ENCODE measurements around the gene ZNF618.

ZNF618 gene

DNA sequence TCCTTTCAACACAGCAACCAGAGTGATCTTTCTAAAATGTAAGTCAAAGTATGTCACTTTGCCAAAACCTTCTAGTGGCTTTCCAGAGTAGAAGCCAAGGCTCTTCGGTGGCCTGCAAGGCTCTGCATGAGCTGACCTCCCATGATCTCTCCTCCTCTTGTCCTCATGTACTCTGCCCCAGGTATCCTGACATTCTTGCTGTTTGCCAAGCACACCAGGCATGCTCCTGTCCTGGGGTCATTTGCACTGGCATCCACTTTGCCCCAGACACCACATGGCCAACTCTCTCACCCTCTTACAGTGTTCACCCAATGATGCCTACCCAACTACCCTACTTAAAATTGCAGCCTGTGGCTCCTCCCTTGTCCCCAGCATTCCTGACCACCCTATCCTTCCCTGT, 86.3 kb downstream of the ZNF618 start:
- no peak for DNase-seq

DNA sequence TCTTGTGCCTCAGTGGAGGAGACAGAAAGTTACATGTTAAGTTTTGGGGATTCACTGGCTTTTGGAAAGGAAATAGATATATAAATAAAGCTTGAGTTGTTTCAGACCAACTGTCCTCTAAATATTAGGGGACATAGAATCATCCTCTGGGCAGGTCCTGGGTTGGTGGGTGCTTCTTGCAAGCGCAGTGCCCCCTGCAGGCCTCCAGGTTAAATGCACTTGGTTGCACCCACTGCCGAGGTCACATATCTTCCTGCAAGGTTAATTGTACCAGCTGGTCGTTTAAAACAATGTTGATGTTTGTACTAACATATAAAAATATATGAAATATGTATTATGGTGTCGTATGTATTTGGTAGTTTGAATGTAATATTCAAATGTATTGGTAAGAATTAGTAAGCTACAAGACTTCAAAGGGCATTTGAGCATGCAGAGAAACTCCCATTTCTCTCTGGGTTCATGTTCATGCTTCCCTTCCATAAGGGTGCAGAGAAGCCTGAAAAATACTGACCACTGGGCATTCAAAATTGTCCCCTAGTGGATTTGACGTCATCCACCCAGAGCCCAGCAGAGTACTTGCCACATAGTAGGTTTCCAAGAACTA, 87.0 kb downstream of the ZNF618 start:
- DNase-seq, result no peak

DNA sequence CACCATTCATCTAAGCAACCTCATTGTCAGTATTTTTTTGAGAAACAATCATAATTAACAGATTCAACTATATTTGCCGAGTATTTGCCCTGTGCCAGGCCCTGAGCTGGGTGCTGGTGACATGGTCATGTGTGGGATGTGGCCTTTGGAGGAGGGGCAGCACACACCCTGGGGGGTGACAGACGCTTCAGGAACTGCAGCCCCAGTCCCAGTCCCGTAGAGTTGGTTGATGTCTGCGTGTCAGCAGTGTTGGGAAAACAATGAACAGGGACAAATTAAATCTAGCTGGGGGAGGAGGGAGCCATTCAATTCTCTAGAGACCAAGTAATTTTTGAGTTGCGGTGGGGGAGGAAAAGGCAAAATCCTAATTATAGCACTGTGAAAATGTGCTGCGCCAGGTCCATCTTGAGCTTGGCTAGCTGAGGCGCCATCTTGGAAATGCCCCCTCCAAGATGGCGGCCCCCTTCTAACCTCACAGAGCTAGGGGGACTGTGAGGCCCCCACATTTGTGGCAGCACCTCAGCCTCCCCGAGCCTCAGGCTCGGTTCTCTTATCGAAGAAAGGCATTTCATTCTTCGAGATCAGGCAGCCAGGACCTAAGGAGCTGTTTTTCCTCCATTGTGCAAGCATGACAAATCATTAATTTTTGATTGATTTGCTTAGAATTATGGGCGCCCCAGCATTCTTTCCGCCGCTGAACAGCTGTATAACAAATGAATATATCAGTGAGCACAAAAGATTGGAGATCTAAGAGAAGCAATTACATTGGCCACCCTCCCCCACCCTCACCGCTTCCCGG, 87.8 kb downstream of the ZNF618 start:
- no peak for DNase-seq

DNA sequence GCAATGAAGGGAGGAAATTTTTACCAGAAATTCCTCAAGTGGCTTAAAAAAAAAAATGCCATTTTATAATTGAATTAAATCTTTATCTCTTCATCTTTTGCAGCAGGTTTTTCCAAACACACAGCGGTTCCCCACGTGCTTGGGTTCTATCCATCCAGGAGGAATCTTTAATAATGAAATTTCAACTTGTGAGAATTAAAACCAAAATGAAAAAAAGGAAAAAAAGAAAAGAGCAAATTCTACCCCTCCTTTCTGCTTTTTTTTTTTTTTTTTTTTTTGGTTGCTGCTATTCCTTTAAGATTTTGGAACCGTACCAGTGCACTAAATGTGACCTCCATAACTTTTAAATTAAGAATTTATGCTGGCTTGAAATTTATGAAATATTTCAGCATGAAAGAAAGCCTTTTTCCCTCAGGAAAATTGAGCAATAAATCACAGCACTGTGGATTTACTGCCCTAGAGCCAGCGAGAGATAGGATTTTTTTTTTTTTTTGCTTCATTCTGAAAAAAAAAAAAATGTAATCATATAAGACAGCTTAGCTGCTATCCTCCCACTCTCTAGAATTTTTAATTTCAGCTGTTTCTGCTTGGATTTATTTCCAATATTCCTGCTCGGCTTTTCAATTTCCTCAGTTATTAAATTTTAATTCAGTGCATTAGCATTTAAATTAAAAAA, 88.5 kb downstream of the ZNF618 start:
- DNase-seq, result no peak

DNA sequence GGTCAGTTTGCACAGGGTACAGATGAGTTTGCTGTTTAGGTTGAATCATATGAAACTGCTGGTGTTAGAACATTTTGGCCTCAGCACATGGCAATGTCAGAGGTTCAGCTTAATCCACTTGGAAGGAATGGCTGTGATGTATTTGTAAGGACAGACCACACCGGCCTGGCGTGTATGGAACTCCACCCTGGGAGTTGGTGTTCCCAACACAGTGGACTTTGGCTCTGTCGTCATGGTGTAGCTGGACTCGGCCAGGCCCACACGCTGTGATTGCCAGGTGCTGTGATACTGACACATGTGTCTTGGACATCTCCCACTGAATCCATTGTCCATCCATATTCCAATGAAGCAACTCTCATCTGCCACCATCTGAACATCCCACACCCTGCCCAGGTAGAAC, 90.3 kb downstream of the ZNF618 start:
- DNase-seq, result no peak

DNA sequence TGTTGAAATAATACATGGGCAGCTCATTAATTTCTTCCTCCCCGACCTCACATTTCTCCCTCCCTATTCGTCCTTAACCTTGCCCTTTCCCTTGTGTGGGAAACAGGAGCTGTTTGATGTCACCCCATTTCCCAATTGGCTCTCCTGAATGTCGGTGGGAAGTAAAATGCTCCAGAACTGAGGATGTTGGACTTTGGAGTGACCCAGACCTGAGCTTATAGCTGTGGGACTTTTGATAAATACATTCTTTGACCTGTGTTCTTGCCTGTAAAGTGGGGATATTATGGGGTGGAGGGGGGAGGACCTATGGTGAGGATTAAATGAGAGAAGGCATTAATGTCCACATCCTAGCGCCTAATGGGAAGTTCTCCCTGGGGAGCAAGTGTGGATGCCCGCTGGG, 91.3 kb downstream of the ZNF618 start:
- no peak for DNase-seq

DNA sequence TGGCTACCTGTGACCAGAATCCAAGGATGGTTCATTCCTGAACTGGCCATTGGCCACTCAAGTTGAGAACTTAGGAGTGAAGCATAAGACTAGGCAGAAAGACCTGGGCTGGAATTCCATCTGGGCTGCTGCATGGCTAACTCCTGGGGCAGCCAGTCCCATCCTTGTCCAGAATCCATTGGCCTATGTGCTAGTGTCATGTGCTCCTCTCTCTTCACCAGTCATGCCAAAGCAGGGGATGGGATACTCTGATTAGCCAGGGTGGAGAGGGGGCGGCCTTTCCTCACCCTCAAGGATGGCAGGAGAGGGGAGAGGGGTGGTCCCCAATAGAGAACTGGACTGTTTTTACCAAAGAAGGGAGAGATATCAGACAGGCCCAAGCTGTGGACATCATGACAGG, 93.2 kb downstream of the ZNF618 start:
- no peak for DNase-seq

DNA sequence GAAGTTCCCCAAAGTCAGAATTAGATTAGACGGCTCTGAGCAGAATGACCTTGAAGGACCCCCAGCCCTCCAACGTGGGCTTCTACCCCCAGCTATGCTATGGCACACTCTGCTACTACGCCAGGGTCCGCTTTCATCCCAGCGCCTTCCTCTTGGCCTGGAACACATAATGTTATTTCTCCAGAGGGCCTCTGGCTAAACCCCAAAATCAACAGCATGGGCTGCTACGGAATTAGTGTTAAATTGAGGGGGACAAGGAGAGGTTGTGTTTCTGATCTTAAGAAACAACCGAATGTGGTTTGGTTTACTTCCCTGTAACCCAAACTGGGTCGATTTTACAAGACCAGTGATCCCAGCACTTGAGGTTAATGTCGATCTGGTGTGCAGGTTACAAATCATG, 97.1 kb downstream of the ZNF618 start:
- no peak for DNase-seq

DNA sequence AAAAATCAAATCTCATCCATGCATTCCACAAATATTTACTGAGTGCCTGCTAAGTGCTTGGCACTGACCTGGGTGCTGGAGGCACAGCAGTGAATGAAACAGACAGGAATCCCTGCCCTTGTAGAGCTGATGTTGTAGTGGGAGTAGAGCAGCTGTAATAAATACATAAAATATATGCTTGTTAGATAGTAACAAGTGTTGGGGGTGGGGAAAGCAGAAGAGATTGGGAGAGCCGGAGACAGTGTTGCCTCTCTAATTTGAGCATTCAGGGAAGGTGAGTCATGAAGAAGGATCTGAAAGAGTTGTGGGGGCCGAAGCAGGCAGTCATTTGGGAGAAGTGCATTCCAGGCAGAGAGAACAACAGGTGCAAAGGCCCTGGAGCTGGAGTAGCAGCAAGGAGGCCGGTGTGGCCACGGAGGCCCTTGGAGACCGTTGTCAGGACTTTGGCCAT, 97.9 kb downstream of the ZNF618 start:
- DNase-seq, result no peak

DNA sequence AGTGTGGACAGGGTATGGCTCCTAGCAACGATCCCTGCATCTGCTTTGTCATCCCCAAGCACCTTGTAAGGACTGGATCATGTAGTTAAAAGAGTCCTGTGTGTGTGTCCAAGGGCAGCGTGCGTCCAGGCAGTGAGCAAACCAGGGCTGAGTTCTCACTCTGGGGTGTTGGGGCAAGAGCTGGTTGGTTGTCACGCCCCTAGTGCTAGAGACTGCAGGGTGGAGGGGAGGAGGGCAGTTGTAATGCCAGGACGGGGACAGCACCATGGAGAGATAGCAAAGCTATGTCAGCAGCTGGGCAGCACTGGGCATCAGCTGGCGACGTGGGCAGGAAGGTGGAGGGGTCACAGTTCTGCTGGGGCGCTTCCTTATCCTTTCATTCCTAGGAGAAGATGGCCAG, 100.8 kb downstream of the ZNF618 start:
- no peak for DNase-seq

DNA sequence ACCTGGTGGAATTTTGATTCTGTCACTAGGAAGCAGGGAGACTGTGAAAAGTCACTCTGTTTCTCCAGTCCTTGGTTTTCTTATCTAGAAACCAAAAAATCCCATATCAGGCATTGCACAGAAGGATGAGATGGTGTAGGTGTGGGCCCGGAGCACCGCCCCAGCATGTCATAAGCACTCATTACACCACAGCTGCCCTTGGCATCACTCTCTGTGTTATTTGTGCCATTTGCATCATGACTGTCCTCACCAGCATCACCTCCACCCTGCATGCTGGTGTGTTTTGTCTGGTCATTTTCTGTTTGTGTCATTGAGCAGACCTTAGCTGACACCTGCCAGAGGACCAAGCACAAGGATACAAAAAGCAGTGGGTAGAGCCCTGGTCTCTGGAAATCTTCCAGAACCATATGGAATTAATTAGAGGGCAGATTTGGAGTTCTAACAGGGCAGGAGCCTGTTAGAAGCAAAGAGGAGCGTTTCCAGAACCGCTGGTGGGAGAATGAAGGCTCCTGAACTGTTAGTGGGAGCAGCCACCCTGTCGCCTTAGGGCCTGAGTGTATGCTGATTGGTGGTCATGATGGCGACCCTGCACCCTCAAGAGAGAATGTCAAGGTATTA, 102.7 kb downstream of the ZNF618 start:
- DNase-seq, result no peak

DNA sequence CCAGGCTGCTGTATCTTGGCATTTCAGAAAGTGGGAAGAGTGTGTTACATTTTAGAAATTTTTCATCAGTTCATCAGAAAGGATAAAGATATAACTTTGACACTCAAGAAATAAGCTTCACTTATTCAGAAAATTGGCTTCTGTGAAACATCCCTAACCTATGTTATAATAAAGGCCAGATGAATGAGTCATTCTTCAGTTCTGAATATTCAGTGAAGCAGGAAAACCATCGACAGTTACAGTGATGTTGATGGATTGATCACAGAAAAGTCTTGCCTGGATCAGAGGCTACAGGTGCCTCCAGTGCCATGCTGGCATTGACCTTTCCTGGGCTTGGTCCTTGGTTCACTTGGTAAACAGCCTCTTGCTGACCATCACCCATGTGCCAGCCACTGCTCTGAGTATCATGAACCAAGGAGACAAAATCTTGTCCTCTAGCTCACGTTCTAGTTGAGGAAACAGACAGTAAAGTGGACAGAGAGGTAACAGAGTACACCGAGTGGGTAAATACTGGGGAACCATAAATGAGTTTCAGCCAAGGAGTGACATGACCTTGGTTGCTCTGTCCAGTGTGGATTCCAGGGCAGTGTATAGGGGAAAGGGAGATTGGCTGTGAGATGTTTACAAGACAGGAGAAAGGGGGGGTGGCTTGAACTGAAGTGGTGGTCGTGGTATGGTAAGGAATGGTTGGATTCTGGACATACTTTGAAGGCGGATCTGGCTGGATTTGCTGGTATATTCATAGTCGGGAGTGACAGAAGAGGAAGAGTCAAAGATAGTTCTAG, 103.4 kb downstream of the ZNF618 start:
- no peak for DNase-seq

DNA sequence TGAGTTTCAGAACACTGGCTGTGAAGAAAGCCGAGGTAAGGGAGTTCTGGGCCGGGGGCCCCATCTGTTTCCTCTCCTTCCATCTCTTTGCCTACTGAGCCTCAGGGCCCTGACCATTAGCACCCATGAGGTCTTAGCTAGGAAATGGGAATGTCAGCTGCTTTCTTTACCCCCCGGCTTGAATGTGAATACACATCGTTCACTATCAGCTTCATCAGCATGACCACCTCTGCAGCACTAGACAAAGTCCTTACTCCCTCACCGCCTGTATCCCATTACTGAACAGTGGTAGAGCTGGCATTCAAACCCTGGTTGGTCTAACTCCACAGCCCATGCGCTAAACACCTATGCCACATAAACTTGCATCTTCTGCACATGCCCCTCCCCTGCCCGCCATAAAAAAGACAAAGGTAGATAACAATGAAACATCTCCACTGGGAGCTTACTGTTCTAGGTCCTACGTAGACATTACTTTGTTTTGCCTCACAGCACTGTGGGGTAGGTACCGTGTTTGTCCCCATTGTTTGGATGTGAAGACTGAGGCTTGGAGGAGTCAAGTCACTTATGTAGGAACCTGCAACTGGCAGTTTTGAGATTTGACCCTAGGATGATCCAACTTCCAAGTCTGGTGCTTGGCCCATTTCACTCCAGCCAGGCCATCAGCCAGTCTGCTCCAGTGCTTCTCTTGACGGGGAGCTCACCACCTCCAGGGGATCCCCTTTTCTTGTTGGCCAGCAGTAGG, 108.7 kb downstream of the ZNF618 start:
- no peak for DNase-seq

DNA sequence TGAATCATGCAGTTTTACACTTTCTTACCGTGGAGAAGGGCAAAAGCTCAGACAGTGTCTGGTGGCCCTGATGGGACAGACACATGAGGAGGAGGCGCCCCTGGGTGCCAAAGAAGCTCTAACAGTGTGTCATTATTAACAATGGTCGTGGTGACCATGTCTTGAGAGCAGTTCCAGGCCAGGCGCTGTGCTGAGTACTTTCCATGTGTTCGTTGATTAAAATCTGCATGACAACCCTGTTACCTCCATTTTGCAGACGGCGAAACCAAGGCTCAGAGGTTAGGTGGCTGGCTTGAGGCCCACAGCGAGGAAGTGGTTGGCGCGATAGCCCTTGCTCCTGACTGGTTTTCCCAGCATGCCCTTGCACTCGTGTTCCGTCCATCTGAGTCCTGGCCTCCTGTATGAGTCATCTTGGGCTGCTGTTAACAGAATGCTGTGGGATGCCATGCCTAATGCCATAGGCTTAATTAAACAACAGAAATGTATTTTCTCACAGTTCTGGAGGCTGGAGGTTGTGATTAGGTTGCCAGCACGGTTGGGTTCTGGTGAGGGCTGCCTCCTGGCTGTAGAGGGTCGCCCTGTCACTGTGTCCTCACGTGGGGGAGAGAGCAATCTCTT, 110.0 kb downstream of the ZNF618 start:
- no peak for DNase-seq

DNA sequence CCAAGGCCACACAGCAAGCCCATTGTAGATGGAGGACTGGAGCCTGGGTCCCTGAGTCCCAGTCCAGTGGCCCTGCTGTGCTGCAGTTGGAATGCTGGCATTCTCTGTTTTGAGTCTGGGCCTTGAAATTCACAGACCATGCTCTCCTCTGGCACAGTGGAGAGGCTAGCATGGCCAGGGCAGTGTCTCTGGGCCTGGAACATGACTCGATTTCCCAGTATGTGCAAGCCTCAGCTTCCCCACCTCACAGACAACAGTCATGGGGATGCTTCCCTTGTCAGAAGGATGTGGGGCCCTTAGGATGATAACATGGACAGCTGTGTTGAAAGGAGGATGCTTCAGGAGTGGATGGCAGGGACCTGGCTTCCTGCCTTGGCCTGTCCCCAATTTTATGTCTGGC, 110.8 kb downstream of the ZNF618 start:
- no peak for DNase-seq

DNA sequence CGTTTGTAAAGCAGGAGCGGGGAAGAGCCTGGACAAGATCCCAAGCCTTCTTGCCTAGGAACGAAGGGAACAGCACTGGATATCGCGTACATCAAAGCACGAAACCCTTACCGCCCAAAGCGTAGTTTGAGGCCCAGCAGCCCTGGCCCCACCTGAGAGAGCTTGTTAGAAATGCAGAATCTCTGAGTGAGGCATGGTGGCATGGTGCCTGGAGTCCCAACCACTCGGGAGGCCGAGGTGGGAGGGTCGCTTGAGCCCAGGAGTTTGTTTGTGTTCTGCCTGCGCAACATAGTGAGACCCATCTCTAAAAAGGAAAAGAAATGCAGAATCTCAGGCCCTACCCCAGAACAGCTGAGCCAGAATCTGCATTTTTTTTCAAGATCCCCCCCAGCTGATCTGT, 111.4 kb downstream of the ZNF618 start:
- no peak for DNase-seq

DNA sequence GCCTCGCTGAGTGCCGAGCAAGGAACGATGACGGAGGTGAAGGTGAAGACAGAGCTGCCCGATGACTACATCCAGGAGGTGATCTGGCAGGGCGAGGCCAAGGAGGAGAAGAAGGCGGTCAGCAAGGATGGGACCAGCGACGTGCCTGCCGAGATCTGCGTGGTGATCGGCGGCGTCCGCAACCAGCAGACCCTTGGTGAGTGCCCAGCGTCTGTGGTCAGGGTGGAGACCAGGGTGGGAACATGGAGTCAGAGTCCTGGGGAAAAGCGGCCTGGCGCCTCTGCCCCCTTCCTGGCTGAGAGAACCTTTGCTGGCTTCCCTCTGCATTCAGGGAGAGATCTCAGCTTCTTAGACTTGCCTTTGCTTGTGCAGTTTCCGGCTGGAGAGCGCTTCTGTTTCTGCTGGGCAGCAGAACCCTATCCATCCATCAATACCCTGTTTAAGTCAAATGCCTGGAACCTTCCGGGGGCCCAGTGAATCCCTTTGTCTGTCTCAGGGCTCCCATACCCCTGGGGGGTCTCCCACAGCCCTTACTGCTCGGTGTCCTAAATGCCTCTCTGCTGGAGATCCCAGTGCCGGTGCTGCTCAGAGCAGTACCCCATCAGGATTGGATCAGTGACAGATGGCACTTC, 112.4 kb downstream of the ZNF618 start:
- DNase-seq, result no peak

DNA sequence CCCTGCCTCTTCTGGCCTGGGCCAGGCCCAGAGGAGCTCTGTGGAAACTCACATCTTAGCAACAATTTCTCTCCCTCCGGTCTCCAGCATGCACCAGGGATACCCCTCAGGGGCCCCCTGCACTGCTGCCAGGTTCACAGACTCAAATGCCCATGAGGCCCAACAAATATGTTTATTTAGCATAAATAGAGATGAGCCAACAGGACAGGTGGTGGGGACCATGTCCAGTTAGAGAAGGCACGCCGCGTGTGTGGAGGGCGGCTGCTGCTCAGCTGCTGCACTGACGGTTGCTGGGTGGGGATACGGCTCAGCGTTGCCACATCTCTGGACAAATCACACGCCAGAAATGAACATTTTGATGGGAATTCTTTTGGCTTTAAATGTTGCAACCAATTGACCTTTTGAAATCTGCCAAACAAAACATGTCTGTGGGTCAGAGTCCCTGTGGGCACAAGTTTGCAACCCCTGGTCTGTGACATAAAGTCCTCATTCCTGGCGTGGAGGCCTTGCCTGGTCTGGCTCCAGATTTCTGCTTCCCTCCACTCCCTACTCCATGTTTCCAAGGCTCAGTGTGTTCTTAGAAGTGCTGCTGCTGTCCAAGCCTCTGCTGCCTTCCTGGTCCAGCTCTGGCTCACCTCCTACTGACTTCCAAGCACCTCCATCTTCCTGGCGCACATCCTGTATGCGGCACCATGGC, 113.1 kb downstream of the ZNF618 start:
- DNase-seq, result no peak

DNA sequence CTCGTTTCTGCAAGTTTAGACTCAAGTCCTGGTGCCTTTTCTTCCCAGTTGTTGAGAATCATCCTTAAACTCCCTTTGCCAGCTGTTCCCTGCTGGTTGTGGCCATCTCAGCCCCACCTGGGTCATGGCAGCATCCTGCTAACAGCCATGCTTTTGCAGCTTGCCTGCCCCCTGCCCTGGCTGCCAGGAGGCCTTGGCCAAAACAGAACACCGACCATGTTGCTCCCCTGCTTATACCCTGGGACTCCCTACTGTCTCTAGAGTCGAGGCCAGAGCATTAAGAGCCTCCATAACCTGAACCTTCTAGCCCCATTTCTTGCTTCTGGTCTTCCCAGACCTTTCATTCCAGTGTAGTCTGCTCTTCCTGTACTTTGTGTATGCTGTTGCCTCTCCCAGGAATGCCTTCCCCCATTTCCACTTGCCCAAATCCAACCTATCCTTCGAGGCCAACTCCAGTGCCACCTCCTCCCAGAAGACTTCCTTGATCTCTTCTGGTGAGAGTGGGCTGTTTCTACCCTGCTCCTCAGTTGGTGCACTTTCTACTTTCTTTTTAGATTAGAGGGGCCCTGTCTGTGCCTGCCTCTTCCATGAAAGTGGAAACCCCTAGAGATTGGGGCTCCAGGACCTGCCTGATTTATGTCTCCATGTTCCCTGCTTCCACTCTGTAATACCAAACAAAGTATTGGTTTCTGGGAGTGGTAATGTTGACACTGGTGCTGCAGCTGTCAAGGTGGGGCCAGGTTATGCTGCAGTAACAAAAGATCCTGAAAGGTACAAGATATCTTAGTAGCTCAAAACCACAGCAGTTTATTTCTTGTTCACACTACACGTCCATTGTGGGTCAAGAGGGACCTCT, 113.8 kb downstream of the ZNF618 start:
- no peak for DNase-seq

DNA sequence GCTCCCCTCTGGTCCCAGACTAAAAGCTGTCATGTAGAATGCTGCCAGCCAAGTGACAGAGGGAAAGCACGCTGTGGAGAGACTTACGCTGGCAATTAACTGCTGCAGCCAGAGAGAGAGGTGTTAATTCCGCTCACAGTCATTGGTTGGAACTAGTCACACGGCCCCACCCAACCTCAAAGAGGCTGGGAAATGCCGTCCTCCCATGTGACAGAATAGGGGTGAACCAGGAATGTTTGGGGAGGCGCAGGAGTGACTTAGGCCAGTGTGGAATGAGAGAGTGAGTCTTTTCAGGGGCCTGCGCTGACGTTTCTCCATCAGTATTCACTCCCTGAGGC, 114.4 kb downstream of the ZNF618 start:
- no peak for DNase-seq
